Activated CD4-positive, CD25-positive, alpha-beta regulatory T cell (primary cell): ENCODE results near the gene KAT8.
"Not testable (repeated sequence)": the region's sequence is repeated elsewhere in the genome, so short reads cannot be mapped to it uniquely, and the experiment has no call there.

Experiments
- DNase-seq, 4 experiments: peaks; one replicate each; lab custom pipeline; 2025; lab: John Stamatoyannopoulos, UW

KAT8 gene

DNA sequence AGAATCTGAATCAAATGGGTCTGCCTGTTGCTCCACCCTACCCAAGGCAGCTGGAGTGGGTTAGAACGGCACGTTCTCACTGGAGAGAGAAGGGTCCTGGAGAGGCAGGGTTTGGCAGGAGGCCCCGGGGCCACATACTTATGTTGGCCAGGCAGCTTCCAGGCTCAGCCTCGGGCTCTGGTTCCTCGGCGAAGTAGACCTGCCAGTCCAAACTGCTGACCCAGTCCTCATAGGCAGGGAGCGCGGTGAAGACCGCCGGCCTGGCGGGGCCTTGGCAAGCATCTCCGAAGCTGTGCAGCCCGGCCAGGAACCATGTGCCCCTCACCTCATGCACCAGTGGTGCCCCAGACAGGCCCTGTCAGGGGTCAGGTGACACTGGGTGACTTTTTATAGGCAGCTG lies 33.5 kb upstream of the KAT8 start:
- DNase-seq = no peak

- no peak for DNase-seq
Observed at GRCh38 chr16:31084584-31085302, 32.7 kb upstream of the KAT8 start.

DNA sequence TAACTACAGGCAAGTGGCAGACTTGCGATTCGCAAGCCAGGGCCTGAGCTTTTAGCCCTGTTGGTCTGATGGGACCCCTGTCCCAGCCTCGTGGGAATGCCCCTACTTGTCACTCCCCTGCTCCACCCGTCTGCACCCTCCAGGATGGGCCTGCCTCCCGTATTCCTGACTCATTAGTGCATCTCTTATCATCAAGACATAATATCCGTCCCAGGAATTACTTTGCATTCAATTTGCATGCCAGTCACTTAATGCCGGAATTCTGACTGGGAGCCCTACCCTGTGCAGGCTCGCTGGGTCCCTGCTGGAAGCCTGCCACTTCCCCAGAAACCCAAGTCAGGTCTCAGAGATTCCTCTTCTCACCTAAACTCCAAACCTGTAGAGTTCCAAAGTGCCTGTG lies 32.1 kb upstream of the KAT8 start:
- no peak for DNase-seq

GRCh38 chr16:31085873-31086628 lies 31.4 kb upstream of the KAT8 start:
- no peak for DNase-seq

DNA sequence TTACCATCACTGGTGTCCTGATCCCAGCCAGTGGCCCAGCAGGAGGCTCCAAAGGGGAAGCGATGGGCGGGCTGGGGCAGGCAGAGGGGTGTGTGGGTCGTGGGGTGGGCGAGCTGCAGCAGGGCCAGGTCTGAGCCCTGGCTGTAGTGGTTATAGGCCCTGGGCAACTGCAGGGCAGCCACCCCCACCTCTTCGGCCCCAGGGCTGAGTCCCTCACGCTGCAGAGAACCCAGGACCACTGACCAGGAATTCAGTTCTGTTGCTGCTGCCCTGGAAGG lies 30.9 kb upstream of the KAT8 start:
- DNase-seq = no peak

DNA sequence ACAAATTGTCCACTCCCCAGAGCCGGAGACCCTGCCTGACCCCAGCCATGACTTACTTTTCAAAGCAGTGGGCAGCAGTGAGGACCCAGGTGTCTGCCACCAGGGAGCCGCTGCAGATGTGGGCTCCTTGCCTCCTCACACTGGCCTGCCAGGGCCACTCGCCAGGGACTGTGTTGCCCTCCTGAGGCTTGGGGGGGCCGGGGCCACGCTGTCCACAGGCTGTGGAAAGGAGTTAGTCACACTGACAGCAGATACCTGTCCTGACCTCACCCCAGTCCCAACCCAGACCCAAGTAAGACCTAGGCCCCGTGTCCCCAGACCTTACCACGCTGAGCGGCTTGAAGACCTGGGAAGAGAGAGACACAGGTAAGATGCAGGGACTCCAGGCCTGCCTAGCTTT lies 30.0 kb upstream of the KAT8 start:
- DNase-seq = no peak

DNA sequence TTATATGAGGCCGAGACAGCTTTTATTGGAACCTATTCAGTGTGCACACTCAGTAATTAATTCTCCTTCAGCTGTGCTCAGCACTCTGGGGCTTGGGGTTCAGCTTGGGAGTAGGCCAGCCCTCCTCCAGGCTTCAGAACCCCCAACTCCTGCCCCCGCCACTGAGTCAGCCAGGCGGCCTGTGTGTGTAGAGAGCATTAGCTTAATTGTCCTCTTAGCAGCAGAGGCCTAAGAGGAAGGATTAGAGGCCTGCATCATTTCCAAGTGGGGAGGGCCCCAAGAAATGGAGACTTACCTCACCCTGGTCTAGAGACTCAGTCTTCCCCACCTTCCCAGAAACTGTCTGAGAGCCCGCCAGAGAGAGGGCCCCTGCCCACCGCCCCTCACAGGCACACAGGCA lies 29.5 kb upstream of the KAT8 start:
- no peak for DNase-seq

DNA sequence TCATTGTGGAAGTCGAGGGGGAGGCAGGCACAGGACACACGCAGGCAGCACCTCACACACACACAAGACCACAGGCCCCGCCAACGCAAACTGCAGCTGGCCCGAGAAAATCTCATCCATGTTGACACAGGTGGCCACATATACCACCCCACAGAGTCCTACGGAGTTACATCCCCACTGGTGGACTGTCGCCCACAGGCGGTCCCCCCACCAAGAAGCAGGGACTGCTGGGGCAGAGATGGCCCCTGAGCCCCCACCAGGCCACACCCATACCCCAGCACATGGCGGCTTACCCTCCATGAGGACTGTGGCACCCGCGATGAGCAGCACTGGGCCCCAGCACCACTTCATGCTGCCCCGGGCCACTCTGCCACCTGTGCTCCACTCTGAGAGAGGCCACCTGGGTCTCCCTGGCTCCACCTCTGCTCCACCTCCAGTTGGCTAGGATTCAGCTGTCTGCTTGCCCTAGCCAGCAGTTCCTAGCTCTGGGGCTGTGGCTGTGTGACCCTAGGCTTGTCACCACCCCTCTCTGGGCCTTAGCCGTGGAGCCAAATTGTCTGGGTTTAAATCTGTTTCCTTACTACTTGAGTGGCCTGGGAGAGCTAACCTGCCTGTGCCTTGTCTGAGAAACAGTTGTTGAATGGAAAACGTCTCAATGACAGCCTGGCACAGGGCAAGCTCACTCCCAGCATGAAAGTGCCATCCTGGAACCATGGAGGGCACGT lies 28.8 kb upstream of the KAT8 start, which contains the start of gene PRSS53:
Gene PRSS53, minus strand, starts transcription at position 485 of the 725 bp plus-strand sequence. Its CDS starts 134 bp downstream, at position 351.
- DNase-seq = no peak

GRCh38 chr16:31089199-31089598 lies 28.3 kb upstream of the KAT8 start:
- no peak for DNase-seq

GRCh38 chr16:31090540-31090939 lies 26.9 kb upstream of the KAT8 start:
- DNase-seq = no peak

- no peak for DNase-seq
Observed at GRCh38 chr16:31092330-31092729, 25.1 kb upstream of the KAT8 start.

DNA sequence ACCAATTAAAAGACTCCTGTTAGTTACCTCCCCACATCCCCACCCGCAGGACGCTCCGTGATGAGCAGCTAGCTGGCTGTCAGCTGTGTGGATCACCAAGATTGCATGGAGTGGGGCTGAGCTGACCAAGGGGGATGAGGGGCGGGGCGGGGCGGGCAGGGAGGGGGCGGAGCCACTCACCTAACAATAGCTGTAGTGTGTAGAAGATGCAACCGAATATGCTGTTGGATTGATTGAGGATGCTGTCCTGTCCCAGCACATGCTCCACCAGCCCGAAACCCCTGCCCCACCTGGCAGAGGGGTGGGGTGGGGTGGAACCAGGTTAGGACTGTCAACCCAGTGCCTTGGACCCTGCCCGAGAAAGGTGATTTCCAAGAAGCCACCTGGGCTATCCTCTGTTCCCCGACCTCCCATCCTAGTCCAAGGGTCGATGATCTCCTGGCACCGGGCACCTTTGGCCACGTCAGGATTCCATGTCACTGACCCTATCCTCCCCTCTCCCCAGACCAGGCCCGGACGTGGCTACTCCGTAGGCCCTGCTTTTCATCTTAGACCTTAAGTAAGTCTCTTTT lies 24.2 kb upstream of the KAT8 start:
- DNase-seq = no peak

- DNase-seq = no peak
Observed at GRCh38 chr16:31094088-31094423, 23.4 kb upstream of the KAT8 start.

- peak; percentile 67 to 75 (median 72) for DNase-seq
Observed at GRCh38 chr16:31094424-31095120, 22.9 kb upstream of the KAT8 start, which contains the start of gene VKORC1. TSS of gene VKORC1 (minus strand) at chr16:31094797. CDS start at chr16:31094729, 68 bp downstream.

DNA sequence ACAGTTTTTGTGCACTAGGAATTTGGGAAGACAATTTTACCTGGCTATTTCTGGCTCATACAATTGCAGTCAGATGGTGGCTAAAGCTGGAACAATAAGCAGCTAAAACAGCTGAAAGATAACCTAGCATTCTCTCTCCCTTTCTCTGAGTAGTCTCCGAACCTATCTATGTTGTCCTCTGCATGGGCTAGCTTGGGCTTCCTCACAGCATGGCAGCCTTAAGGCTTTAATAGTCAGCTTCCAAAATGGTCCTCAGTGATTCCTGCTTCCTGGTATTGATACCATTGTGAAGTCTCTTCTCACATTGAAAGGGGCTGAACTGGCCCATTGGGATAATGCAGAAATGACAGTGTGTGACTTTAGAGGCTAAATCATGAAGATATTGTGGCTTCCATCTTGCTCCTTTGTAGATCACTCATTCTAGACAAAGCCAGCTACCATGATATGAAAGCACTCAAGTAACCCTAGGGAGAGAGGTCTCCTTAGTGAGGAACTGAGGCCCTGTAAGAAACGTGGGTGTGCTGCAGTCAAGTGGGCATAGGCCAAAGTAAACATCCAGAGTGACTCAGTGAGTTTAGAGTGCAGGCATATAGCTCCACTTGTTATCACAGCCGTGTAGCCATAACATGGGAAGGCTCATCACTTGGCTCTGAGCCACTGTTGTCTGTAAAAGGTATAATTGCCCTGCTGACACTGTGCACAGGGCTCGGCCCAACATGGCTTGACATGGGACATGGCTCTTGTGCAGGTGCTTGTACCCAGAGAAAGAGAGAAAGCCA lies 17.4 kb upstream of the KAT8 start:
- no peak for DNase-seq

DNA sequence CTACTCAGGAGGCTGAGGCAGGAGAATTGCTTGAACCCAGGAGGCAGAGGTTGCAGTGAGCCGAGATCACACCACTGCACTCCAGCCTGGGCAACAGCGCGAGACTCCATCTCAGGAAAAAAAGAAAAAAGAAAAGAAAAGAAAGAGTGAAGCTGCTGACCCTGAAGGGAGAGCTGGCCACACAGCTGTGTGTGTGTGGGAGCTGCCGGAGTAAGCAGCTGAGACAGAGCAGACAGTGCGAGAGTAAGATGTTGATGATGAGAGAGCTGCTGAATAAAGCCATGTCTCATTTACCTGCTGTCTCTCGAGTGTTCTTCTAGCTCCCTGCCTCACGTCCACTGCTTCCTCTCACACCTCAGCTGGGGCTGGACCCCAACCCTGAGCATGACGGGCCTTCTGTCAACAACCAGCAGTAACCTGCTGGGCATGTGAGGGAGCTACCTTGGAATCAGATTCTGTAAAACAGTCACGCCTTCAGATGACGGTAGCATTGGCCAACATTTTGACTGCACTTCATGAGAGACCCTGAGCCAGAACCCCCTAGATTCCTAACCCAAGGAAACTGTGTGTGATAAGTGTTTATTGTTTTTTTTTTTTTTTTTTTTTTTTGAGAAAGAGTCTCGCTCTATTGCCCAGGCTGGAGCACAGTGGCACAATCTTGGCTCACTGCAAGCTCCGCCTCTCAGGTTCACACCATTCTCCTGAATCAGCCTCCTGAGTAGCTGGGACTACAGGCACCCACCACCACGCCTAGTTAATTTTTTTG lies 16.4 kb upstream of the KAT8 start:
- DNase-seq = not testable (repeated sequence)

GRCh38 chr16:31105677-31106213 lies 11.7 kb upstream of the KAT8 start:
- DNase-seq = peak; percentile 46 to 77 (median 60)

DNA sequence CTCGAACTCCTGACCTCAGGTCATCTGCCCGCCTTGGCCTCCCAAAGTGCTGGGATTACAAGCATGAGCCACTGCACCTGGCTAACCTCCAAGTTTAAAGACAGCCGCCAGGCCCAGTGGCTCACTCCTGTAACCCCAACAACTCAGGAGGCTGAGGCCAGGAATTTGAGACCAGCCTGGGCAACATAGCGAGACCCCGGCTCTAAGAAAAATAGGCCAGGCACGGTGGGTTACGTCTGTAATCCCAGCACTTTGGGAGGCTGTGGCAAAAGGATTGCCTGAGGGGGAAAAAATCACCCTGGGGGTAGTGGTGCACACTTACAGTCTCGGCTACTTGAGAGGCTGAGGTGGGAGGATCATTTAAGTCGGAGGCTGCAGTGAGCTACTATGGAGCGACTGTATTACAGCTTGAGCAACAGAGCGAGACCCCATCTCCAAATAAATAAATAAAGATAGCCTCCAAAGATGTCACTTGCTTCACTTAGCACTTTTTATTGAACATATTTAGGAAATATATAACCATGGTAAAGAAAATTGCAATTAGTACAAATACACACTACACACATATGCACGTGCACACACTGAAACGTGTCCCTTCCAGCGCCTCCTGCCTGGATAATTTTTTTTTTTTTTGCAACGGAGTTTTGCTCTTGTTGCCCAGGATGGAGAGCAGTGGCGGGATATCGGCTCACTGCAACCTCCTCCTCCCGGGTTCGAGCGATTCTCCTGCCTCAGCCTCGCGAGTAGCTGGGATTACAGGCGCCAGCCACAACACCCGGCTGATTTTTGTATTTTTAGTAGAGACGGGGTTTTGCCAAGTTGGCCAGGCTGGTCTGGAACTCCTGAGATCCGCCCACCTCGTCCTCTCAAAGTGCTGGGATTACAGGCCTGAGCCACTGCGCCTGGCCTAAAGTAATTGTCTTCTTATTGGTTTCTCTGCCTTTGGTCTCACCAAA lies 10.7 kb upstream of the KAT8 start:
- no peak for DNase-seq

DNA sequence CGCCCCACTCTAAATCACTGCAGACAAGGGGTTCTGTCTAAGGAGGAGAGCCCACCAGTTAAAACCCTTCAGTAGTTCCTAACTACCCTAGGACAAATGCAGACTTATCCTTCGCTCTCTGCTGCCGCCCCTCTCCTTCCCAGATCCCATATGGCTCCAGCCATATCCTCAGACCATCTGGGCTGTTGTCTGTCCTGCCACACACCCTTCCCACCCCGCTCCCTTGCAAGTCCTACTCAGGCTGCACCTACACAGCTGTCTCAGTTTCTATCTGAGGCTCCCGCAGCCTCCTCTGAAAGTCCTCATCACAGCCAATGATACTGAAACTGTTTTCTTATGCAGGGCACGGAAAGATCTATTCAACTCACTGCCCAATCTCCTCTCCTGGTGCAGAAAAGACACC lies 10.0 kb upstream of the KAT8 start:
- no peak for DNase-seq
